HepG2 (cell line): ENCODE data around the gene OPRD1. TPM values are rescaled to one million over a fixed set of nuclear protein-coding genes. Genes with fewer than 3 reads are reported as not detected.
"Not testable (repeated sequence)": the region's sequence is repeated elsewhere in the genome, so short reads cannot be mapped to it uniquely, and the experiment has no call there.

ENCODE experiments used
- ATAC-seq: fragments of 200-7000 bp; cut with Tn5 transposase; 3 replicates; pipeline ENCODE4 v1.9.1; 2020; ENCODE audit warnings: mild to moderate bottlenecking, moderate library complexity
- BruUV-seq: library from RNA; stranded (reverse); fragments of 400-500 nt; replicated peaks from 2 replicates; lab custom pipeline; 2021; lab: Mats Ljungman, UMichigan
- CTCF ChIA-PET: fragments of 300-600 bp; formaldehyde crosslinking; extraction: SDS; loops from one replicate; lab custom pipeline; 2021; ENCODE audit warnings: low total read pairs, inconsistent platforms, low intra/inter-chr PET ratio; lab: Yijun Ruan, JAX
- POLR2A ChIA-PET: fragments of 350-600 bp; sonication (Branson Sonifier 250); formaldehyde crosslinking; loops from one replicate; lab custom pipeline; 2020; ENCODE audit warnings: antibody characterized with exemption, inconsistent platforms; lab: Yijun Ruan, JAX
- DNase-seq: peaks from one replicate; pipeline ENCODE4 v3.0.0-alpha.2; 2015; ENCODE audit warnings: low spot score
- FAIRE-seq: peaks from 3 replicates; lab custom pipeline; 2011; peaks lifted over from hg19 to GRCh38; lab: Jason Lieb, UNC
- H2AFZ ChIP-seq: one replicate; pipeline ENCODE4 v1.6.1; 2011; ENCODE audit warnings: low read length, inconsistent platforms
- H3K27ac ChIP-seq: fragments of 300-600 bp; 3 replicates; pipeline ENCODE4 v1.8.0; 2011; ENCODE audit warnings: mixed run types, mild to moderate bottlenecking, mixed read lengths, low read length, inconsistent platforms; ENCODE audit not compliant: insufficient read depth; ENCODE audit errors: extremely low read length
- H3K27me3 ChIP-seq, 2 experiments: fragments of 200-600 bp in 1 of 2; 2 replicates in 1 of 2; 3 replicates in 1 of 2; pipeline versions ENCODE4 v1.6.0 to v1.8.0; 2011; ENCODE audit warnings: low read length in 2 of 2, mild to moderate bottlenecking in 2 of 2, moderate library complexity in 2 of 2, inconsistent platforms in 1 of 2; ENCODE audit not compliant: insufficient read depth in 2 of 2, control insufficient read depth in 1 of 2
- H3K36me3 ChIP-seq, 2 experiments: fragments of 200-600 bp in 1 of 2; replicated peaks in 1 of 2; 2 replicates in 1 of 2; 3 replicates in 1 of 2; pipeline versions ENCODE4 v1.5.1 to v1.8.0; 2011; ENCODE audit warnings: low read length in 2 of 2, inconsistent platforms in 1 of 2; ENCODE audit not compliant: insufficient read depth in 2 of 2, control insufficient read depth in 1 of 2
- H3K4me1 ChIP-seq: 2 replicates; pipeline ENCODE4 v1.5.1; 2012; ENCODE audit warnings: low read length, inconsistent platforms; ENCODE audit not compliant: insufficient read depth
- H3K4me2 ChIP-seq: 2 replicates; pipeline ENCODE4 v1.6.0; 2011; ENCODE audit warnings: low read depth, low read length, inconsistent platforms
- H3K4me3 ChIP-seq, 3 experiments: fragments of 200-600 bp in 1 of 3; sonication (generic), shearing (Covaris generic) in 1 of 3; replicated peaks in 1 of 3; 2 replicates each; pipeline ENCODE4 v1.5.1; 2011 to 2016; ENCODE audit warnings: low read length in 3 of 3, inconsistent platforms in 2 of 3, low read depth in 2 of 3, mild to moderate bottlenecking in 2 of 3, control low read depth in 1 of 3, mixed read lengths in 1 of 3; ENCODE audit not compliant: insufficient read depth in 1 of 3
- H3K79me2 ChIP-seq: one replicate; pipeline ENCODE4 v1.6.1; 2011; ENCODE audit warnings: low read length, inconsistent platforms; ENCODE audit not compliant: insufficient read depth
- H3K9ac ChIP-seq: 2 replicates; pipeline ENCODE4 v1.6.0; 2011; ENCODE audit warnings: mild to moderate bottlenecking, low read depth, low read length, inconsistent platforms; ENCODE audit not compliant: insufficient read depth
- H3K9me3 ChIP-seq: 2 replicates; pipeline ENCODE4 v1.5.1; 2012; ENCODE audit warnings: mild to moderate bottlenecking, low read length
- H4K20me1 ChIP-seq: 2 replicates; pipeline ENCODE4 v1.6.0; 2011; ENCODE audit warnings: inconsistent platforms, mild to moderate bottlenecking, low read length, moderate library complexity; ENCODE audit not compliant: insufficient read depth
- ARNTL ChIP-seq: sonication (generic); formaldehyde crosslinking; IDR thresholded peaks from 2 replicates; pipeline ENCODE4 v1.4.0; 2020; ENCODE audit warnings: mild to moderate bottlenecking, missing genetic modification reagents
- BRCA1 ChIP-seq: sonication (generic); formaldehyde crosslinking; IDR thresholded peaks from 2 replicates; pipeline ENCODE4 v1.4.0; 2020; ENCODE audit warnings: missing genetic modification reagents
- GABPA ChIP-seq, 2 experiments: IDR thresholded peaks; 2 replicates each; pipeline ENCODE4 v1.6.1; 2011 to 2016; ENCODE audit warnings: low read depth in 2 of 2, low read length in 1 of 2, missing biosample characterization in 1 of 2, missing genetic modification characterization in 1 of 2
- GFI1 ChIP-seq: sonication (generic); formaldehyde crosslinking; IDR thresholded peaks from 2 replicates; pipeline ENCODE4 v1.5.0; 2020; ENCODE audit warnings: missing genetic modification reagents, mild to moderate bottlenecking, borderline replicate concordance
- ISL2 ChIP-seq: sonication (generic); formaldehyde crosslinking; IDR thresholded peaks from 2 replicates; pipeline ENCODE4 v1.5.0; 2020; ENCODE audit warnings: missing genetic modification reagents
- KDM6A ChIP-seq: IDR thresholded peaks from 2 replicates; pipeline ENCODE4 v1.6.1; 2016; ENCODE audit warnings: low read depth
- KMT2A ChIP-seq: sonication (generic); formaldehyde crosslinking; IDR thresholded peaks from 2 replicates; pipeline ENCODE4 v1.4.0; 2020; ENCODE audit warnings: missing genetic modification reagents
- MED13 ChIP-seq: sonication (generic); formaldehyde crosslinking; IDR thresholded peaks from 2 replicates; pipeline ENCODE4 v1.5.0; 2020; ENCODE audit warnings: missing genetic modification reagents
- PAF1 ChIP-seq: IDR thresholded peaks from 2 replicates; pipeline ENCODE4 v1.6.1; 2016; ENCODE audit warnings: missing genetic modification reagents, missing compliant biosample characterization
- RAD51 ChIP-seq: fragments of 450-650 bp; IDR thresholded peaks from 2 replicates; pipeline ENCODE4 v1.6.1; 2016; ENCODE audit warnings: borderline replicate concordance
- SMAD1 ChIP-seq: sonication (generic); formaldehyde crosslinking; IDR thresholded peaks from 2 replicates; pipeline ENCODE4 v1.4.0; 2020; ENCODE audit warnings: missing genetic modification reagents, low read depth, mild to moderate bottlenecking, borderline replicate concordance
- ZNF772 ChIP-seq: sonication (generic); formaldehyde crosslinking; IDR thresholded peaks from 2 replicates; pipeline ENCODE4 v1.5.0; 2020; ENCODE audit warnings: mild to moderate bottlenecking, missing genetic modification reagents
- WGBS: methylation state at CpG from one replicate; pipeline ENCODE4 v1.1.6; 2017; ENCODE audit warnings: low lambda C conversion rate; 5-methylcytosine and 5-hydroxymethylcytosine counted together
- in situ Hi-C: cut with HindIII; loops from 2 replicates; pipeline ENCODE4 v1.10.0; 2017; ENCODE audit warnings: low pct_unique_long_range_greater_than_20kb; ENCODE audit not compliant: extremely low pct_ligation_motif_present
- intact Hi-C: fragments of 100-400 bp; cut with micrococcal nuclease; formaldehyde crosslinking; loops from one replicate; pipeline ENCODE4 v1.10.0; 2022; ENCODE audit not compliant: unreplicated experiment
- polyA plus RNA-seq, 8 experiments: library from polyadenylated mRNA; depleted of rRNA in 3 of 8; stranded (reverse) in 7 of 8; unstranded in 1 of 8; fragments of >200 nt; fragmentation: Illumina TruSeq in 4 of 8; extraction: Trizol in 4 of 8; gene quantifications; 2 replicates each; pipeline versions ENCODE4 v1.2.1 to v1.2.3, GENCODE V29; 2011 to 2016; ENCODE audit warnings: low read depth in 4 of 8, missing spikeins in 1 of 8, mixed read lengths in 1 of 8; ENCODE audit not compliant: insufficient read depth in 1 of 8
- total RNA-seq, 5 experiments: library from RNA; depleted of rRNA; stranded (reverse); fragments of >200 nt; fragmentation: Illumina TruSeq; extraction: Trizol; gene quantifications; 2 replicates each; pipeline ENCODE4 v1.2.3, GENCODE V29; 2016; ENCODE audit warnings: low read depth in 1 of 5
- TF ChIP-seq, protein P1 (sequence below): sonication (generic); formaldehyde crosslinking; IDR thresholded peaks from 2 replicates; pipeline ENCODE4 v1.4.0; 2020; ENCODE audit warnings: missing genetic modification reagents, mild to moderate bottlenecking, borderline replicate concordance
- TF ChIP-seq, protein P2 (sequence below): IDR thresholded peaks from 2 replicates; pipeline ENCODE4 v1.6.1; 2012; ENCODE audit warnings: low read depth, low read length, improper control_type of control experiment
- TF ChIP-seq, protein P3 (sequence below): sonication (generic); formaldehyde crosslinking; IDR thresholded peaks from 2 replicates; pipeline ENCODE4 v1.4.0; 2020; ENCODE audit warnings: missing genetic modification reagents

OPRD1 gene
- total and polyA plus RNA-seq, 2 of the 13 experiments (the other 11 are each of a cell fraction or from before 2014, with no cell fraction given): 0.02 to 0.03 TPM

DNA sequence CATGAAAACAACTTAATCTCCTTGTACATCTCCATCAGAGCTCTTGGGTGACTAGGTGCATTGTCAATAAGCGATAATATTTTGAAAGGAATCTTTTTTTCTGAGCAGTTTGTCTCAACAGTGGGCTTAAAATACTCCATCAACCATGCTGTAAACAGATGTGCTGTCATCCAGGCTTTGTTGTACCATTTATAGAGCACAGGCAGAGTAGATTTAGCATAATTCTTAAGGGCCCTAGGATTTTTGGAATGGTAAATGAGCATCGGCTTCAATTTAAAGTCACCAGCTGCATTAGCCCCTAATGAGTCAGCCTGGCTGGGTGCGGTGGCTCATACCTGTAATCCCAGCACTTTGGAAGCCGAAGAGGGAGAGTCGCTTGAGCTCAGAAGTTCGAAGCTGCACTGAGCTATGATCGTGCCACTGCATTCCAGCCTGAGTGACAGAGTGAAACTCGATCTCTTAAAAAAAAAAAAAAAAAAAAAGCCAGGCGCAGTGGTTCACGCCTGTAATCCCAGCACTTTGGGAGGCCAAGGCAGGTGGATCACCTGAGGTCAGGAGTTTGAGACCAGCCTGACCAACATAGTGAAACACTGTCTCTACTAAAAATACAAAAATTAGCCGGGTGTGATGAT lies 16.4 kb downstream of the OPRD1 start:
- H2AFZ ChIP-seq, POLR2A ChIA-PET, H3K4me3 ChIP-seq, H3K27ac ChIP-seq, in situ Hi-C loops, H3K4me2 ChIP-seq, H3K4me1 ChIP-seq, CTCF ChIA-PET, H4K20me1 ChIP-seq, intact Hi-C loops, FAIRE-seq, H3K27me3 ChIP-seq, H3K36me3 ChIP-seq, BruUV-seq, H3K9me3 ChIP-seq, H3K9ac ChIP-seq, H3K79me2 ChIP-seq, DNase-seq: not testable (repeated sequence)
- TF ChIP-seq, protein P1, sequence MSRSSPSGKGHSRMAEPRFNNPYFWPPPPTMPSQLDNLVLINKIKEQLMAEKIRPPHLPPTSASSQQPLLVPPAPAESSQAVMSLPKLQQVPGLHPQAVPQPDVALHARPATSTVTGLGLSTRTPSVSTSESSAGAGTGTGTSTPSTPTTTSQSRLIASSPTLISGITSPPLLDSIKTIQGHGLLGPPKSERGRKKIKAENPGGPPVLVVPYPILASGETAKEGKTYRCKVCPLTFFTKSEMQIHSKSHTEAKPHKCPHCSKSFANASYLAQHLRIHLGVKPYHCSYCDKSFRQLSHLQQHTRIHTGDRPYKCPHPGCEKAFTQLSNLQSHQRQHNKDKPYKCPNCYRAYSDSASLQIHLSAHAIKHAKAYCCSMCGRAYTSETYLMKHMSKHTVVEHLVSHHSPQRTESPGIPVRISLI (CRISPR knock-in tag): peak; percentile 52; the same call in 1 of the 2 replicates
- peak; percentile 54; the same call in 1 of the 3 replicates for ATAC-seq
- WGBS: 24% methylated on average over 11 of the region's 11 CpGs

DNA sequence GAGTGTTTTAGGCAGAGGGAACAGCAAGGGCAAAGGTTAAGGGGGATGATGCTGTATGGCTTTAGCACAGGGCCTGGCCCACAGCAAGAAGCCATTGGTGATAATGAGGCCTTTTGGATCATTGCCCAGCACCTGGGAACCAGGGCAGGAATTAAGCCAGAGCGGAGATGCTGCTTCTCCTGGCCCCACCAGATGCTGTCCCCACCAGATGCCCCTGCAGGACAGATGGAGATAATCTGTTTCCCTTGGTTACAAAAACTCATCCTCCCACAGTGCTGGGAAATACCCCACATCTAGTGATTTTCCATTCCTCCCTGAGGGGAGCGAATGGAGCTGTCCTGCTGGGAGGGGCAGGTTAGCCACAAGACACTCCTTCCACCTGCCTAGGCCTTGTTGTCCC lies 18.8 kb downstream of the OPRD1 start:
- intact Hi-C loops: no loop called here
- no peaks in the 10 kb centered on the region for H3K4me1 ChIP-seq
- no peak overlapping the region for H2AFZ ChIP-seq
- no peaks in the 10 kb centered on the region for H4K20me1 ChIP-seq
- peaks cover 0 to 7% of the 10 kb centered on the region in 2 experiments; a peak in 1 of 5 replicates for H3K27me3 ChIP-seq
- DNase-seq: no peak
- no peak overlapping the region for H3K27ac ChIP-seq
- H3K79me2 ChIP-seq: no peaks in the 10 kb centered on the region
- no TSS peak for BruUV-seq
- 0% methylated on average over 2 of the region's 2 CpGs for WGBS
- no peaks in the 10 kb centered on the region for H3K9me3 ChIP-seq
- no peak overlapping the region for H3K4me2 ChIP-seq
- H3K4me3 ChIP-seq: no peak overlapping the region
- H3K9ac ChIP-seq: no peak overlapping the region
- no peaks in the 10 kb centered on the region for H3K36me3 ChIP-seq
- ChIA-PET CTCF (no interaction called here), POLR2A (no interaction called here)
- no peak for FAIRE-seq
- ATAC-seq: no peak
- in situ Hi-C loops: no loop called here
- no peak for TF ChIP-seq BRCA1 (CRISPR knock-in tag)
- TF ChIP-seq MED13 (CRISPR knock-in tag): no peak
- TF ChIP-seq ZNF772 (CRISPR knock-in tag): no peak
- TF ChIP-seq SMAD1: no peak
- TF ChIP-seq, protein P2, sequence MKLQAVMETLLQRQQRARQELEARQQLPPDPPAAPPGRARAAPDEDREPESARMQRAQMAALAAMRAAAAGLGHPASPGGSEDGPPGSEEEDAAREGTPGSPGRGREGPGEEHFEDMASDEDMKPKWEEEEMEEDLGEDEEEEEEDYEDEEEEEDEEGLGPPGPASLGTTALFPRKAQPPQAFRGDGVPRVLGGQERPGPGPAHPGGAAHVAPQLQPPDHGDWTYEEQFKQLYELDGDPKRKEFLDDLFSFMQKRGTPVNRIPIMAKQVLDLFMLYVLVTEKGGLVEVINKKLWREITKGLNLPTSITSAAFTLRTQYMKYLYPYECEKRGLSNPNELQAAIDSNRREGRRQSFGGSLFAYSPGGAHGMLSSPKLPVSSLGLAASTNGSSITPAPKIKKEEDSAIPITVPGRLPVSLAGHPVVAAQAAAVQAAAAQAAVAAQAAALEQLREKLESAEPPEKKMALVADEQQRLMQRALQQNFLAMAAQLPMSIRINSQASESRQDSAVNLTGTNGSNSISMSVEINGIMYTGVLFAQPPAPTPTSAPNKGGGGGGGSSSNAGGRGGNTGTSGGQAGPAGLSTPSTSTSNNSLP: no peak
- no peak for TF ChIP-seq GABPA (IDR thresholded peaks at IDR 0.05; ENCODE audit: low read depth, low read length)
- TF ChIP-seq GABPA (CRISPR knock-in tag; IDR thresholded peaks at IDR 0.05; ENCODE audit: low read depth): no peak
- TF ChIP-seq, protein P3, sequence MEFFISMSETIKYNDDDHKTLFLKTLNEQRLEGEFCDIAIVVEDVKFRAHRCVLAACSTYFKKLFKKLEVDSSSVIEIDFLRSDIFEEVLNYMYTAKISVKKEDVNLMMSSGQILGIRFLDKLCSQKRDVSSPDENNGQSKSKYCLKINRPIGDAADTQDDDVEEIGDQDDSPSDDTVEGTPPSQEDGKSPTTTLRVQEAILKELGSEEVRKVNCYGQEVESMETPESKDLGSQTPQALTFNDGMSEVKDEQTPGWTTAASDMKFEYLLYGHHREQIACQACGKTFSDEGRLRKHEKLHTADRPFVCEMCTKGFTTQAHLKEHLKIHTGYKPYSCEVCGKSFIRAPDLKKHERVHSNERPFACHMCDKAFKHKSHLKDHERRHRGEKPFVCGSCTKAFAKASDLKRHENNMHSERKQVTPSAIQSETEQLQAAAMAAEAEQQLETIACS (CRISPR knock-in tag): no peak
- no peak for TF ChIP-seq RAD51
- TF ChIP-seq PAF1 (CRISPR knock-in tag): no peak
- TF ChIP-seq KDM6A: no peak
- no peak for TF ChIP-seq ISL2 (CRISPR knock-in tag)
- TF ChIP-seq ARNTL (CRISPR knock-in tag): no peak
- no peak for TF ChIP-seq GFI1 (CRISPR knock-in tag)
- TF ChIP-seq KMT2A (CRISPR knock-in tag): no peak
